Muscle of leg (tissue), 9 donors: ENCODE measurements around the gene GYS1. TPM values are rescaled to one million over a fixed set of nuclear protein-coding genes. Genes with fewer than 3 reads are reported as not detected.

Source experiments
- polyA plus RNA-seq, 8 donors: library from polyadenylated mRNA; unstranded; fragments of 120-200 nt; gene quantifications; one replicate each; pipeline versions ENCODE4 v1.2.1 to v1.2.3, GENCODE V29; 2013; ENCODE audit warnings: inconsistent platforms in 1 of 8, low replicate concordance in 1 of 8; ENCODE audit not compliant: insufficient read length in 8 of 8, insufficient read depth in 1 of 8
- total RNA-seq: library from RNA; stranded (reverse); fragments of 120-200 nt; gene quantifications from one replicate; pipeline ENCODE4 v1.2.4, GENCODE V29; 2013

The GYS1 gene
- total and polyA plus RNA-seq, 9 donors, result 43.8 to 87.3 (median 63.5) TPM

Other genes with a start within 250 kb of the GYS1 start
- gene IZUMO1, start 246.4 kb downstream of the GYS1 start, total RNA-seq, result 0.04 TPM
- 1 to 10 TPM in 2 of 8 donors, under 1 TPM in 6; 0.20 to 1.1 (median 0.85) TPM for gene IZUMO1, start 246.4 kb downstream of the GYS1 start, polyA plus RNA-seq
- gene FUT1, start 240.7 kb downstream of the GYS1 start, total RNA-seq, result 1.1 TPM
- 1 to 10 TPM in 7 of 8 donors, under 1 TPM in 1; 0.75 to 1.5 (median 1.3) TPM for gene FUT1, start 240.7 kb downstream of the GYS1 start, polyA plus RNA-seq
- not detected for gene FGF21, start 237.8 kb downstream of the GYS1 start, total RNA-seq
- under 1 TPM in 1 of 8 donors, not detected in 7; 0.25 TPM for gene FGF21, start 237.8 kb downstream of the GYS1 start, polyA plus RNA-seq
- 18.8 TPM for gene BCAT2, start 182.3 kb downstream of the GYS1 start, total RNA-seq
- gene BCAT2, start 182.3 kb downstream of the GYS1 start, polyA plus RNA-seq, result 10 to 100 TPM; 21.2 to 32.7 (median 24.6) TPM
- gene HSD17B14, start 156.8 kb downstream of the GYS1 start, total RNA-seq, result 2.7 TPM
- gene HSD17B14, start 156.8 kb downstream of the GYS1 start, polyA plus RNA-seq, result 1 to 10 TPM; 1.9 to 8.3 (median 4.3) TPM
- 18.7 TPM for gene PLEKHA4, start 124.7 kb downstream of the GYS1 start, total RNA-seq
- 10 to 100 TPM; 34.9 to 59.0 (median 38.4) TPM for gene PLEKHA4, start 124.7 kb downstream of the GYS1 start, polyA plus RNA-seq
- 32.2 TPM for gene PPP1R15A, start 120.9 kb downstream of the GYS1 start, total RNA-seq
- gene PPP1R15A, start 120.9 kb downstream of the GYS1 start, polyA plus RNA-seq, result 10 to 100 TPM; 49.0 to 84.7 (median 57.3) TPM
- gene TULP2, start 94.6 kb downstream of the GYS1 start, total RNA-seq, result 0.09 TPM
- gene TULP2, start 94.6 kb downstream of the GYS1 start, polyA plus RNA-seq, result under 1 TPM in 7 of 8 donors, not detected in 1; 0.13 to 0.88 (median 0.46) TPM
- 97.3 TPM for gene NUCB1, start 93.0 kb downstream of the GYS1 start, total RNA-seq
- 100 to 1,000 TPM; 141 to 216 (median 175) TPM for gene NUCB1, start 93.0 kb downstream of the GYS1 start, polyA plus RNA-seq
- 0.31 TPM for gene DHDH, start 59.6 kb downstream of the GYS1 start, total RNA-seq
- 1 to 10 TPM in 1 of 8 donors, under 1 TPM in 7; 0.20 to 1.9 (median 0.42) TPM for gene DHDH, start 59.6 kb downstream of the GYS1 start, polyA plus RNA-seq
- gene BAX, start 38.4 kb downstream of the GYS1 start, total RNA-seq, result 27.1 TPM
- gene BAX, start 38.4 kb downstream of the GYS1 start, polyA plus RNA-seq, result 10 to 100 TPM; 33.9 to 52.4 (median 44.7) TPM
- gene FTL, start 28.0 kb downstream of the GYS1 start, total RNA-seq, result 786 TPM
- 100 to 1,000 TPM; 576 to 914 (median 741) TPM for gene FTL, start 28.0 kb downstream of the GYS1 start, polyA plus RNA-seq
- 63.8 TPM for gene RUVBL2, start 578 bp upstream of the GYS1 start, total RNA-seq
- gene RUVBL2, start 578 bp upstream of the GYS1 start, polyA plus RNA-seq, result 10 to 100 TPM; 55.3 to 72.5 (median 66.9) TPM
- gene LHB, start 23.8 kb upstream of the GYS1 start, total RNA-seq, result not detected
- gene LHB, start 23.8 kb upstream of the GYS1 start, polyA plus RNA-seq, result not detected
- gene CGB3, start 31.0 kb upstream of the GYS1 start, total RNA-seq, result 0.22 TPM
- gene CGB3, start 31.0 kb upstream of the GYS1 start, polyA plus RNA-seq, result under 1 TPM in 2 of 8 donors, not detected in 6; 0.57 to 0.60 TPM
- not detected for gene CGB2, start 38.6 kb upstream of the GYS1 start, total RNA-seq
- under 1 TPM in 1 of 8 donors, not detected in 7; 0.27 TPM for gene CGB2, start 38.6 kb upstream of the GYS1 start, polyA plus RNA-seq
- gene CGB1, start 43.6 kb upstream of the GYS1 start, total RNA-seq, result not detected
- gene CGB1, start 43.6 kb upstream of the GYS1 start, polyA plus RNA-seq, result not detected
- gene CGB5, start 50.5 kb upstream of the GYS1 start, total RNA-seq, result 0.40 TPM
- 1 to 10 TPM in 1 of 8 donors, under 1 TPM in 2, not detected in 5; 0.23 to 1.4 (median 0.63) TPM for gene CGB5, start 50.5 kb upstream of the GYS1 start, polyA plus RNA-seq
- 0.31 TPM for gene CGB8, start 55.8 kb upstream of the GYS1 start, total RNA-seq
- under 1 TPM in 4 of 8 donors, not detected in 4; 0.20 to 0.58 (median 0.25) TPM for gene CGB8, start 55.8 kb upstream of the GYS1 start, polyA plus RNA-seq
- gene CGB7, start 64.4 kb upstream of the GYS1 start, total RNA-seq, result 0.53 TPM
- gene CGB7, start 64.4 kb upstream of the GYS1 start, polyA plus RNA-seq, result 1 to 10 TPM in 4 of 8 donors, under 1 TPM in 4; 0.34 to 1.4 (median 0.87) TPM
- 1.6 TPM for gene NTF4, start 71.5 kb upstream of the GYS1 start, total RNA-seq
- gene NTF4, start 71.5 kb upstream of the GYS1 start, polyA plus RNA-seq, result 1 to 10 TPM; 2.5 to 5.2 (median 3.6) TPM
- 2.8 TPM for gene KCNA7, start 79.4 kb upstream of the GYS1 start, total RNA-seq
- gene KCNA7, start 79.4 kb upstream of the GYS1 start, polyA plus RNA-seq, result 1 to 10 TPM; 4.4 to 8.1 (median 6.4) TPM
- 157 TPM for gene SNRNP70, start 92.1 kb upstream of the GYS1 start, total RNA-seq
- 100 to 1,000 TPM; 173 to 276 (median 221) TPM for gene SNRNP70, start 92.1 kb upstream of the GYS1 start, polyA plus RNA-seq
- 11.6 TPM for gene LIN7B, start 121.1 kb upstream of the GYS1 start, total RNA-seq
- gene LIN7B, start 121.1 kb upstream of the GYS1 start, polyA plus RNA-seq, result 10 to 100 TPM in 6 of 8 donors, 1 to 10 TPM in 2; 9.6 to 14.4 (median 11.2) TPM
- gene C19orf73, start 125.8 kb upstream of the GYS1 start, total RNA-seq, result 0.35 TPM
- gene C19orf73, start 125.8 kb upstream of the GYS1 start, polyA plus RNA-seq, result 1 to 10 TPM in 2 of 8 donors, under 1 TPM in 6; 0.33 to 1.2 (median 0.72) TPM
- 5.5 TPM for gene PPFIA3, start 126.2 kb upstream of the GYS1 start, total RNA-seq
- gene PPFIA3, start 126.2 kb upstream of the GYS1 start, polyA plus RNA-seq, result 10 to 100 TPM in 1 of 8 donors, 1 to 10 TPM in 7; 7.2 to 11.1 (median 8.3) TPM
- gene HRC, start 162.1 kb upstream of the GYS1 start, total RNA-seq, result 105 TPM
- gene HRC, start 162.1 kb upstream of the GYS1 start, polyA plus RNA-seq, result 100 to 1,000 TPM; 106 to 172 (median 135) TPM
- 13.1 TPM for gene TRPM4, start 164.5 kb upstream of the GYS1 start, total RNA-seq
- 10 to 100 TPM; 24.0 to 52.5 (median 36.4) TPM for gene TRPM4, start 164.5 kb upstream of the GYS1 start, polyA plus RNA-seq